T47D (cell line): ENCODE results near the gene ACOT2.

Source experiments
- DNase-seq, 2 experiments: peaks; one replicate each; pipeline versions ENCODE4 v3.0.0 to v3.0.0-alpha.2; 2011 to 2012; ENCODE audit warnings: low read depth in 1 of 2, low spot score in 1 of 2
- JUND ChIP-seq: IDR thresholded peaks from 2 replicates; pipeline ENCODE4 v1.6.1; 2012; ENCODE audit warnings: low read depth
- in situ Hi-C: cut with HindIII; loops from 2 replicates; pipeline ENCODE4 v1.10.0; 2016; ENCODE audit warnings: low sequenced_read_pairs, low pct_unique_long_range_greater_than_20kb

ACOT2 gene

GRCh38 chr14:73616831-73617230, 47.8 kb downstream of the ACOT2 start:
- TF ChIP-seq JUND: no peak
- in situ Hi-C loops: no loop called here
- DNase-seq: no peak

DNA sequence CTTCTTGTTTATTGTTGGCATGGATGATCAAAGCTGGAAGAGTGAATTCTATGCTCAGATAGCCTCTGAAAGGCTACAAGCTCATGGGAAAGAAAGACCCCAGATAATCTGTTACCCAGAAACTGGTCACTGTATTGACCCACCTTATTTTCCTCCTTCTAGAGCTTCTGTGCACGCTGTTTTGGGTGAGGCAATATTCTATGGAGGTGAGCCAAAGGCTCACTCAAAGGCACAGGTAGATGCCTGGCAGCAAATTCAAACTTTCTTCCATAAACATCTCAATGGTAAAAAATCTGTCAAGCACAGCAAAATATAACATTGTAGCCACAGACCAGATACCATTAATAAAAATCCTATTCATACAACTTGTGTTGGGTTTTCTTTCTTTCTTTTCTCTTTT, 50.5 kb downstream of the ACOT2 start:
- DNase-seq: no peak
- in situ Hi-C loops: no loop called here
- no peak for TF ChIP-seq JUND

GRCh38 chr14:73620268-73620667, 51.3 kb downstream of the ACOT2 start:
- in situ Hi-C loops: no loop called here
- DNase-seq: no peak
- TF ChIP-seq JUND: no peak

- in situ Hi-C loops: no loop called here
- no peak for DNase-seq
- TF ChIP-seq JUND: no peak
Observed at GRCh38 chr14:73623504-73624054, 54.6 kb downstream of the ACOT2 start.
